Naive thymus-derived CD4-positive, alpha-beta T cell (primary cell): ENCODE results near the gene MEPCE. TPM values are rescaled to one million over a fixed set of nuclear protein-coding genes. Genes with fewer than 3 reads are reported as not detected.

Experiments
- ATAC-seq: fragments of 150-1000 bp; cut with Tn5 transposase; 2 replicates; pipeline ENCODE4 v1.10.0; 2021; ENCODE audit warnings: mild to moderate bottlenecking, moderate library complexity
- CTCF ChIA-PET: fragments of 350-600 bp; sonication (Branson Sonifier 250); formaldehyde crosslinking; loops from one replicate; lab custom pipeline; 2021; ENCODE audit warnings: antibody characterized with exemption; lab: Charles Lee
- POLR2A ChIA-PET: fragments of 350-600 bp; sonication (Branson Sonifier 250); formaldehyde crosslinking; loops from one replicate; lab custom pipeline; 2021; ENCODE audit warnings: antibody characterized with exemption, inconsistent platforms; lab: Charles Lee
- DNase-seq, 9 donors: peaks; one replicate each; pipeline versions ENCODE4 v3.0.0 to v3.0.0-alpha.2; 2020 to 2022; ENCODE audit warnings: mixed read lengths in 1 of 9
- H3K27ac ChIP-seq: one replicate; pipeline ENCODE4 v1.7.0; 2013; ENCODE audit warnings: mild to moderate bottlenecking, low read depth, low read length, moderate library complexity
- H3K27me3 ChIP-seq, 2 donors: one replicate each; pipeline ENCODE4 v1.7.0; 2013; ENCODE audit warnings: low read length in 2 of 2, mild to moderate bottlenecking in 2 of 2, moderate library complexity in 2 of 2; ENCODE audit not compliant: control insufficient read depth in 2 of 2, insufficient read depth in 2 of 2
- H3K36me3 ChIP-seq, 3 experiments: 1 replicate in 2 of 3; 2 replicates in 1 of 3; pipeline ENCODE4 v1.7.0; 2013; ENCODE audit warnings: low read length in 3 of 3, mild to moderate bottlenecking in 3 of 3, moderate library complexity in 1 of 3; ENCODE audit not compliant: insufficient read depth in 3 of 3, control insufficient read depth in 2 of 3
- H3K4me1 ChIP-seq, 2 donors: one replicate each; pipeline ENCODE4 v1.7.0; 2013; ENCODE audit warnings: low read length in 2 of 2, mild to moderate bottlenecking in 2 of 2, moderate library complexity in 1 of 2; ENCODE audit not compliant: control insufficient read depth in 2 of 2, insufficient read depth in 2 of 2
- H3K4me3 ChIP-seq: 2 replicates; pipeline ENCODE4 v1.7.0; 2013; ENCODE audit warnings: mild to moderate bottlenecking, low read length
- H3K9me3 ChIP-seq, 3 experiments: 1 replicate in 2 of 3; 2 replicates in 1 of 3; pipeline ENCODE4 v1.7.0; 2013; ENCODE audit warnings: low read length in 3 of 3; ENCODE audit not compliant: control insufficient read depth in 2 of 3
- H3K27ac Mint-ChIP-seq, 9 donors: one replicate each; pipeline ENCODE4 v1.8.0; 2020 to 2022; ENCODE audit warnings: mixed read lengths in 9 of 9, mild to moderate bottlenecking in 8 of 9, moderate library complexity in 5 of 9, inconsistent platforms in 2 of 9
- H3K27me3 Mint-ChIP-seq, 5 donors: one replicate each; pipeline ENCODE4 v1.8.0; 2021 to 2022; ENCODE audit warnings: mixed read lengths in 5 of 5, mild to moderate bottlenecking in 1 of 5
- H3K36me3 Mint-ChIP-seq, 5 donors: one replicate each; pipeline ENCODE4 v1.8.0; 2020 to 2022; ENCODE audit warnings: mixed read lengths in 5 of 5, mild to moderate bottlenecking in 3 of 5, inconsistent platforms in 1 of 5
- H3K4me1 Mint-ChIP-seq, 7 donors: one replicate each; pipeline ENCODE4 v1.8.0; 2020 to 2022; ENCODE audit warnings: mixed read lengths in 7 of 7, mild to moderate bottlenecking in 3 of 7, inconsistent platforms in 1 of 7
- H3K4me3 Mint-ChIP-seq, 10 donors: one replicate each; pipeline ENCODE4 v1.8.0; 2020 to 2022; ENCODE audit warnings: mild to moderate bottlenecking in 10 of 10, mixed read lengths in 10 of 10, moderate library complexity in 6 of 10, inconsistent platforms in 2 of 10
- H3K9me3 Mint-ChIP-seq, 11 donors: one replicate each; pipeline ENCODE4 v1.8.0; 2020 to 2022; ENCODE audit warnings: mixed read lengths in 11 of 11, mild to moderate bottlenecking in 4 of 11, inconsistent platforms in 1 of 11, moderate library complexity in 1 of 11
- intact Hi-C, 2 donors: fragments of 100-400 bp; cut with micrococcal nuclease; formaldehyde crosslinking; loops; one replicate each; pipeline ENCODE4 v1.15.1; 2023
- polyA plus RNA-seq, 2 donors: library from polyadenylated mRNA; unstranded; fragments of 300-500 nt; fragmentation: Illumina TruSeq; gene quantifications; one replicate each; pipeline ENCODE4 v1.2.3, GENCODE V29; 2021
- total RNA-seq, 6 experiments: library from RNA in 5 of 6; stranded (reverse) in 5 of 6; gene quantifications; 1 replicate in 5 of 6; 2 replicates in 1 of 6; pipeline ENCODE4 v1.2.3 and lab custom pipeline; 2021 to 2026

MEPCE gene
- total and polyA plus RNA-seq, 7 experiments from 2014 or later = 12.2 to 68.2 (median 60.6) TPM

DNA sequence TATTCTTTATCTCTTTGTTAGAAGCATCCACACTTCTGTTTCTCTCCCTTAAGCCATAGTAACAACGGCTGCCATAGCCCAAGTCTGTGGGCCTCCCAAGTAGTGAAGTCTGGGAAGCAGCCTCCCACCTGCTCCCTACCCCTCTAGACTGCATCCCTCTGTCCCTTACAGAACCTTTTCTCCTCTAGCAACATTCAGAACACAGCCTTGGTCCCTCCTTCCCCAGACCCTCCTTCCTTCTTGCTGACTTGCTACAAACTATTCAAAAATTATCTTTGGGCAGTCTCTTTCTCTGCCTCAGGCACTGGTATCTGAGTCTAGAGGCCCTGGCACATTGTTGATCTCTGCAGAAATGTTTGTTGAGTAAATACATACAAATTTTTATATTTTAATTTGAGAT is 51.8 kb downstream of the MEPCE start:
- Mint-ChIP-seq H3K4me1 (peaks cover 14 to 48% (median 28%) of the 10 kb centered on the region in 7 donors), H3K4me3 (peak overlapping the region in 8 of 10 donors; percentile 16 to 83 (median 32)), H3K36me3 (peaks cover 5 to 10% (median 5%) of the 10 kb centered on the region in 5 donors), H3K27me3 (peaks cover 0 to 2% (median 0%) of the 10 kb centered on the region in 5 donors), H3K27ac (peak overlapping the region in 4 of 9 donors; percentile 14 to 68 (median 31)), H3K9me3 (peaks cover 0 to 4% (median 0%) of the 10 kb centered on the region in 11 donors)
- POLR2A ChIA-PET = interaction anchor here (1.2 to 2.2 kb wide), 4 partner anchors 8 to 131 kb away, joined by 3 to 7 read pairs (median 5); partner anchors contain the start of genes MEPCE, MOSPD3 and ZCWPW1
- H3K4me1 ChIP-seq = peaks cover 20 to 28% of the 10 kb centered on the region in 2 donors
- H3K4me3 ChIP-seq = no peak overlapping the region
- intact Hi-C loops = no loop called here
- no peaks in the 10 kb centered on the region for H3K9me3 ChIP-seq
- H3K36me3 ChIP-seq = peaks cover 0 to 24% (median 0%) of the 10 kb centered on the region in 3 experiments
- H3K27ac ChIP-seq = no peak overlapping the region
- DNase-seq = no peak
- H3K27me3 ChIP-seq = no peaks in the 10 kb centered on the region
- ATAC-seq = no peak
- CTCF ChIA-PET = interaction anchor here (1.1 to 3.2 kb wide), 5 partner anchors 8 to 105 kb away, joined by 4 to 30 read pairs (median 6); partner anchors contain the start of gene FBXO24

DNA sequence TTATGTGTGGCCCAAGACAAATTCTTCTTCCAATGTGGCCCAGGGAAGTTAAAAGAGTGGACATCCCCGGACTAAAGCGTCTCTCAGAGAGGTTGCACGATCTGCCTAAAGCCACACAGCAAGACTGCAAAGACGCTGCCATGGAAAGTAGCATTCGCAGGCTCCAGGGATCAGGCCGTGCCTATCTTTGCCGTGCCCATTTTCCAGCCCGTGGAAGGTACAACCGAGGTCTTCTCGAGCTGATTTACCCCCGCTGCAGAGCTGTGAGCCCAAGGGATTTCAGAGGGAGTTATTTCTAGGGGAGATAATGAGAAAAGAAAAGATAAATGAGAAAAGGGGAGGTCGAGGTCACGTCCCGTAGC is 53.1 kb downstream of the MEPCE start:
- H3K4me1 Mint-ChIP-seq = peaks cover 7 to 40% (median 22%) of the 10 kb centered on the region in 7 donors
- ChIA-PET POLR2A (interaction anchor here (0.6 to 2.2 kb wide), 9 partner anchors 10 to 356 kb away, joined by 3 to 7 read pairs (median 4); partner anchors contain the start of genes AGFG2, MBLAC1, MEPCE and PPP1R35), CTCF (interaction anchor here (0.6 to 3.2 kb wide), 13 partner anchors 8 to 104 kb away, joined by 3 to 30 read pairs (median 5); partner anchors contain the start of gene FBXO24)
- H3K36me3 Mint-ChIP-seq = peaks cover 0 to 5% (median 0%) of the 10 kb centered on the region in 5 donors
- intact Hi-C loops = loop anchor here (1.0 kb wide), 5 partner anchors 13 to 243 kb away; partner anchors contain the start of genes AGFG2 (in 1 of the 2) and MOSPD3 (in 1 of the 2)
- H3K9me3 ChIP-seq = no peaks in the 10 kb centered on the region
- peak overlapping the region; percentile 84 to 94 (median 89) for H3K4me3 Mint-ChIP-seq
- H3K9me3 Mint-ChIP-seq = peaks cover 0 to 4% (median 0%) of the 10 kb centered on the region in 11 donors
- DNase-seq (no peak), ATAC-seq (no peak)
- H3K27me3 ChIP-seq = no peaks in the 10 kb centered on the region
- peak overlapping the region; percentile 53 for H3K4me3 ChIP-seq
- peak overlapping the region in 8 of 9 donors; percentile 54 to 82 (median 76) for H3K27ac Mint-ChIP-seq
- peaks cover 0 to 14% (median 0%) of the 10 kb centered on the region in 3 experiments for H3K36me3 ChIP-seq
- H3K4me1 ChIP-seq = peaks cover 13 to 20% of the 10 kb centered on the region in 2 donors
- peaks cover 0 to 2% (median 0%) of the 10 kb centered on the region in 5 donors for H3K27me3 Mint-ChIP-seq
- H3K27ac ChIP-seq = peak overlapping the region; percentile 56

DNA sequence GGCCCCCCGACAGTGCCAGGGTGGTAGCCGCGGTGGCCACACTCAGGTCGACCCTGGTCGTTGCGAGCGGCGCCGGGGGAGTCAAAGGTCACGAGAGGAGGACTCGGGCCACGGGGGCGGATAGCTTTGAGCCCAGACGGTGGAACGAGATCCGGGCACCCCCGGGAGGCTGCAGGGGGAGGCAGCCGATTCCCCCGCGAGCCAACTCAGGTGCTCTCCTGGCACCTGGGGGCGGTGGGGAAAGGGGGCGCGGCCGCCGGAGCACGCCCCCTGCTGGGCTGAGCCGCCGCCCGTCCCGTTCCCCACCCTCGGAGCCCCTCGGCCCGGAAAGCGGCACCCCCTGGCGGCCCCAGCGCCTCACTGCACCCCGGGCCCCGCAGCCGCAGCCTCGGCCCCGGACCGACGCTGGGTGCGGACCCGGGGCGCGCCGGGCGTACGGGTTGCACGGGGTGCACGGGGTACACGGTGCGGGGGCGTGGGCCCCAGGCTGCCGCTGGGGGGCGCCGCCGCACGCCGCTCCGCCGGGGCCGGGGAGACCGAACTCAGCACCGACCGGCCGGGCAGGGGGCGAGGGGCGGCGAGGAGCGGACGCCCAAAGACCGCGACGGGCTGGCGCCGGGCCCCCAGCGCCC is 53.6 kb downstream of the MEPCE start:
- H3K36me3 Mint-ChIP-seq = peaks cover 0 to 3% (median 0%) of the 10 kb centered on the region in 5 donors
- peak; percentile 80 for ATAC-seq
- peak overlapping the region; percentile 84 to 94 (median 89) for H3K4me3 Mint-ChIP-seq
- CTCF ChIA-PET = interaction anchor here (0.6 to 3.2 kb wide), 12 partner anchors 9 to 103 kb away, joined by 3 to 30 read pairs (median 6); partner anchors contain the start of gene FBXO24
- H3K9me3 Mint-ChIP-seq = peaks cover 0 to 4% (median 0%) of the 10 kb centered on the region in 11 donors
- no peaks in the 10 kb centered on the region for H3K9me3 ChIP-seq
- H3K4me1 Mint-ChIP-seq = peaks cover 7 to 40% (median 21%) of the 10 kb centered on the region in 7 donors
- intact Hi-C loops = loop anchor here (1.0 kb wide), 5 partner anchors 14 to 242 kb away; partner anchors contain the start of genes AGFG2 (in 1 of the 2) and MOSPD3 (in 1 of the 2)
- H3K4me3 ChIP-seq = peak overlapping the region; percentile 53
- no peaks in the 10 kb centered on the region for H3K27me3 ChIP-seq
- peaks cover 13 to 20% of the 10 kb centered on the region in 2 donors for H3K4me1 ChIP-seq
- peak overlapping the region in 7 of 9 donors; percentile 54 to 82 (median 73) for H3K27ac Mint-ChIP-seq
- H3K36me3 ChIP-seq = peaks cover 0 to 9% (median 0%) of the 10 kb centered on the region in 3 experiments
- POLR2A ChIA-PET = interaction anchor here (0.6 to 2.2 kb wide), 9 partner anchors 10 to 370 kb away, joined by 3 to 7 read pairs (median 4); partner anchors contain the start of genes AGFG2, MBLAC1, MEPCE and PPP1R35
- H3K27me3 Mint-ChIP-seq = peaks cover 0 to 2% (median 0%) of the 10 kb centered on the region in 5 donors
- peak overlapping the region; percentile 56 for H3K27ac ChIP-seq
- peak; percentile 72 to 91 (median 81) for DNase-seq

Other genes starting within 250 kb of the MEPCE start
- gene PVRIG, start 209.9 kb upstream of the MEPCE start, total RNA-seq = 10 to 100 TPM; 32.1 to 88.7 (median 66.2) TPM
- gene PVRIG, start 209.9 kb upstream of the MEPCE start, polyA plus RNA-seq = 10 to 100 TPM; 69.5 to 81.0 TPM
- not detected for gene SPDYE3, start 122.1 kb upstream of the MEPCE start, total RNA-seq
- 1 to 10 TPM; 8.5 to 8.7 TPM for gene SPDYE3, start 122.1 kb upstream of the MEPCE start, polyA plus RNA-seq
- 100 to 1,000 TPM in 4 of 5 experiments, 10 to 100 TPM in 1; 79.1 to 137 (median 120) TPM for gene PILRB, start 71.7 kb upstream of the MEPCE start, total RNA-seq
- 10 to 100 TPM in 1 of 2 donors, 1 to 10 TPM in 1; 1.1 to 11.1 TPM for gene PILRB, start 71.7 kb upstream of the MEPCE start, polyA plus RNA-seq
- 100 to 1,000 TPM in 1 of 5 experiments, 10 to 100 TPM in 4; 13.0 to 118 (median 14.3) TPM for gene PILRA, start 56.3 kb upstream of the MEPCE start, total RNA-seq
- gene PILRA, start 56.3 kb upstream of the MEPCE start, polyA plus RNA-seq = 1 to 10 TPM in 1 of 2 donors, under 1 TPM in 1; 0.40 to 1.1 TPM
- gene ZCWPW1, start 1.1 kb upstream of the MEPCE start, total RNA-seq = 10 to 100 TPM in 3 of 5 experiments, 1 to 10 TPM in 2; 4.1 to 18.6 (median 10.3) TPM
- 1 to 10 TPM; 5.6 to 5.9 TPM for gene ZCWPW1, start 1.1 kb upstream of the MEPCE start, polyA plus RNA-seq
- gene PPP1R35, start 6.7 kb downstream of the MEPCE start, total RNA-seq = 10 to 100 TPM; 33.5 to 80.0 (median 65.7) TPM
- gene PPP1R35, start 6.7 kb downstream of the MEPCE start, polyA plus RNA-seq = 10 to 100 TPM; 25.1 to 52.7 TPM
- 1 to 10 TPM; 1.6 to 7.8 (median 2.2) TPM for gene SPACDR, start 34.4 kb downstream of the MEPCE start, total RNA-seq
- gene SPACDR, start 34.4 kb downstream of the MEPCE start, polyA plus RNA-seq = under 1 TPM in 1 of 2 donors, not detected in 1; 0.85 TPM
- 100 to 1,000 TPM in 4 of 5 experiments, 10 to 100 TPM in 1; 75.6 to 124 (median 115) TPM for gene TSC22D4, start 49.4 kb downstream of the MEPCE start, total RNA-seq
- gene TSC22D4, start 49.4 kb downstream of the MEPCE start, polyA plus RNA-seq = 10 to 100 TPM; 23.7 to 30.1 TPM
- under 1 TPM; 0.11 to 0.64 (median 0.44) TPM for gene NYAP1, start 54.1 kb downstream of the MEPCE start, total RNA-seq
- gene NYAP1, start 54.1 kb downstream of the MEPCE start, polyA plus RNA-seq = not detected
- gene AGFG2, start 109.4 kb downstream of the MEPCE start, total RNA-seq = 10 to 100 TPM; 15.8 to 42.4 (median 23.3) TPM
- gene AGFG2, start 109.4 kb downstream of the MEPCE start, polyA plus RNA-seq = 1 to 10 TPM; 5.7 to 9.8 TPM
- gene SAP25, start 144.1 kb downstream of the MEPCE start, total RNA-seq = 100 to 1,000 TPM in 2 of 5 experiments, 10 to 100 TPM in 3; 29.1 to 174 (median 71.3) TPM
- under 1 TPM in 1 of 2 donors, not detected in 1; 0.48 TPM for gene SAP25, start 144.1 kb downstream of the MEPCE start, polyA plus RNA-seq
- 100 to 1,000 TPM; 199 to 504 (median 407) TPM for gene LRCH4, start 156.3 kb downstream of the MEPCE start, total RNA-seq
- gene LRCH4, start 156.3 kb downstream of the MEPCE start, polyA plus RNA-seq = 100 to 1,000 TPM; 143 to 199 TPM
- 1 to 10 TPM in 4 of 5 experiments, under 1 TPM in 1; 0.75 to 3.1 (median 1.7) TPM for gene FBXO24, start 156.5 kb downstream of the MEPCE start, total RNA-seq
- gene FBXO24, start 156.5 kb downstream of the MEPCE start, polyA plus RNA-seq = 1 to 10 TPM; 2.0 TPM
- 10 to 100 TPM in 1 of 5 experiments, 1 to 10 TPM in 4; 9.1 to 11.7 (median 9.5) TPM for gene PCOLCE, start 172.5 kb downstream of the MEPCE start, total RNA-seq
- gene PCOLCE, start 172.5 kb downstream of the MEPCE start, polyA plus RNA-seq = under 1 TPM in 1 of 2 donors, not detected in 1; 0.64 TPM
- 10 to 100 TPM in 4 of 5 experiments, 1 to 10 TPM in 1; 8.8 to 54.9 (median 13.1) TPM for gene MOSPD3, start 182.7 kb downstream of the MEPCE start, total RNA-seq
- gene MOSPD3, start 182.7 kb downstream of the MEPCE start, polyA plus RNA-seq = 10 to 100 TPM; 20.4 to 20.6 TPM
- gene TFR2, start 211.7 kb downstream of the MEPCE start, total RNA-seq = 10 to 100 TPM in 1 of 5 experiments, 1 to 10 TPM in 4; 1.8 to 14.4 (median 4.0) TPM
- 1 to 10 TPM in 1 of 2 donors, under 1 TPM in 1; 0.55 to 1.3 TPM for gene TFR2, start 211.7 kb downstream of the MEPCE start, polyA plus RNA-seq
- not detected for gene ACTL6B, start 226.6 kb downstream of the MEPCE start, total RNA-seq
- gene ACTL6B, start 226.6 kb downstream of the MEPCE start, polyA plus RNA-seq = not detected
- 100 to 1,000 TPM in 4 of 5 experiments, 10 to 100 TPM in 1; 98.2 to 215 (median 132) TPM for gene GNB2, start 243.9 kb downstream of the MEPCE start, total RNA-seq
- 10 to 100 TPM; 35.8 to 53.2 TPM for gene GNB2, start 243.9 kb downstream of the MEPCE start, polyA plus RNA-seq